HepG2 (cell line): ENCODE data around the gene ANKRD35. TPM values are rescaled to one million over a fixed set of nuclear protein-coding genes. Genes with fewer than 3 reads are reported as not detected.

ENCODE experiments used
- FOXA1 ChIP-seq, 2 experiments: fragments of 450-650 bp in 1 of 2; sonication (generic) in 1 of 2; formaldehyde crosslinking in 1 of 2; IDR thresholded peaks; 2 replicates each; pipeline versions ENCODE4 v1.4.0 to v1.6.1; 2016 to 2020; ENCODE audit warnings: missing genetic modification reagents in 1 of 2
- GLI4 ChIP-seq: sonication (generic); formaldehyde crosslinking; IDR thresholded peaks from 2 replicates; pipeline ENCODE4 v1.5.1; 2020; ENCODE audit warnings: missing genetic modification reagents, mild to moderate bottlenecking, moderate library complexity, borderline replicate concordance
- GTF3A ChIP-seq: sonication (generic); formaldehyde crosslinking; conservative IDR thresholded peaks from 2 replicates; pipeline ENCODE4 v1.4.0; 2020; ENCODE audit warnings: mild to moderate bottlenecking, missing genetic modification reagents
- KDM2A ChIP-seq: sonication (generic); formaldehyde crosslinking; IDR thresholded peaks from 2 replicates; pipeline ENCODE4 v1.4.0; 2020; ENCODE audit warnings: low read depth, missing genetic modification reagents, borderline replicate concordance
- MAFF ChIP-seq: IDR thresholded peaks from 2 replicates; pipeline ENCODE4 v1.6.1; 2011; ENCODE audit warnings: low read depth, low read length, improper control_type of control experiment
- NFIC ChIP-seq: IDR thresholded peaks from 2 replicates; pipeline ENCODE4 v1.6.1; 2012; ENCODE audit warnings: mild to moderate bottlenecking, low read length, inconsistent platforms
- PHF5A ChIP-seq: IDR thresholded peaks from one replicate; pipeline ENCODE4 v1.6.1; 2018; ENCODE audit warnings: low read depth, missing genetic modification reagents; ENCODE audit not compliant: unreplicated experiment
- RAD21 ChIP-seq: fragments of 450-650 bp; formaldehyde crosslinking; IDR thresholded peaks from 2 replicates; pipeline ENCODE4 v1.5.0; 2020; ENCODE audit warnings: mild to moderate bottlenecking
- ZFP36L1 ChIP-seq: sonication (generic); formaldehyde crosslinking; IDR thresholded peaks from 2 replicates; pipeline ENCODE4 v1.8.0; 2022; ENCODE audit warnings: mild to moderate bottlenecking, missing genetic modification reagents, moderate library complexity
- ZNF274 ChIP-seq: sonication (generic); formaldehyde crosslinking; IDR thresholded peaks from 2 replicates; pipeline ENCODE4 v1.5.1; 2020; ENCODE audit warnings: mild to moderate bottlenecking, missing genetic modification reagents
- ZNF570 ChIP-seq: sonication (generic); formaldehyde crosslinking; IDR thresholded peaks from 2 replicates; pipeline ENCODE4 v1.4.0; 2020; ENCODE audit warnings: mild to moderate bottlenecking, missing genetic modification reagents, borderline replicate concordance
- ZNF577 ChIP-seq: sonication (generic); formaldehyde crosslinking; IDR thresholded peaks from 2 replicates; pipeline ENCODE4 v1.4.0; 2020; ENCODE audit warnings: mild to moderate bottlenecking, low read depth, missing genetic modification reagents, borderline replicate concordance
- ZNF749 ChIP-seq: sonication (generic); formaldehyde crosslinking; IDR thresholded peaks from 2 replicates; pipeline ENCODE4 v1.8.0; 2022; ENCODE audit warnings: mild to moderate bottlenecking, missing genetic modification reagents, moderate library complexity, borderline replicate concordance
- polyA plus RNA-seq, 8 experiments: library from polyadenylated mRNA; depleted of rRNA in 3 of 8; stranded (reverse) in 7 of 8; unstranded in 1 of 8; fragments of >200 nt; fragmentation: Illumina TruSeq in 4 of 8; extraction: Trizol in 4 of 8; gene quantifications; 2 replicates each; pipeline versions ENCODE4 v1.2.1 to v1.2.3, GENCODE V29; 2011 to 2016; ENCODE audit warnings: low read depth in 4 of 8, missing spikeins in 1 of 8, mixed read lengths in 1 of 8; ENCODE audit not compliant: insufficient read depth in 1 of 8
- total RNA-seq, 5 experiments: library from RNA; depleted of rRNA; stranded (reverse); fragments of >200 nt; fragmentation: Illumina TruSeq; extraction: Trizol; gene quantifications; 2 replicates each; pipeline ENCODE4 v1.2.3, GENCODE V29; 2016; ENCODE audit warnings: low read depth in 1 of 5
- TF ChIP-seq, protein P1 (sequence below): sonication (generic); formaldehyde crosslinking; IDR thresholded peaks from 2 replicates; pipeline ENCODE4 v1.5.0; 2020; ENCODE audit warnings: mild to moderate bottlenecking, missing genetic modification reagents, borderline replicate concordance
- TF ChIP-seq, protein P2 (sequence below): IDR thresholded peaks from 2 replicates; pipeline ENCODE4 v1.6.1; 2012; ENCODE audit warnings: inconsistent platforms
- TF ChIP-seq, protein P3 (sequence below): IDR thresholded peaks from 2 replicates; pipeline ENCODE4 v1.6.1; 2016; ENCODE audit warnings: mild to moderate bottlenecking
- TF ChIP-seq, protein P4 (sequence below): sonication (generic); formaldehyde crosslinking; IDR thresholded peaks from 2 replicates; pipeline ENCODE4 v1.5.1; 2020; ENCODE audit warnings: mild to moderate bottlenecking, missing genetic modification reagents
- TF ChIP-seq, protein P5 (sequence below): sonication (generic); formaldehyde crosslinking; IDR thresholded peaks from 2 replicates; pipeline ENCODE4 v1.4.0; 2020; ENCODE audit warnings: missing genetic modification reagents

ANKRD35 gene
- total and polyA plus RNA-seq, 2 of the 13 experiments (the other 11 are each of a cell fraction or from before 2014, with no cell fraction given), result 0.02 TPM; not detected in 1

DNA sequence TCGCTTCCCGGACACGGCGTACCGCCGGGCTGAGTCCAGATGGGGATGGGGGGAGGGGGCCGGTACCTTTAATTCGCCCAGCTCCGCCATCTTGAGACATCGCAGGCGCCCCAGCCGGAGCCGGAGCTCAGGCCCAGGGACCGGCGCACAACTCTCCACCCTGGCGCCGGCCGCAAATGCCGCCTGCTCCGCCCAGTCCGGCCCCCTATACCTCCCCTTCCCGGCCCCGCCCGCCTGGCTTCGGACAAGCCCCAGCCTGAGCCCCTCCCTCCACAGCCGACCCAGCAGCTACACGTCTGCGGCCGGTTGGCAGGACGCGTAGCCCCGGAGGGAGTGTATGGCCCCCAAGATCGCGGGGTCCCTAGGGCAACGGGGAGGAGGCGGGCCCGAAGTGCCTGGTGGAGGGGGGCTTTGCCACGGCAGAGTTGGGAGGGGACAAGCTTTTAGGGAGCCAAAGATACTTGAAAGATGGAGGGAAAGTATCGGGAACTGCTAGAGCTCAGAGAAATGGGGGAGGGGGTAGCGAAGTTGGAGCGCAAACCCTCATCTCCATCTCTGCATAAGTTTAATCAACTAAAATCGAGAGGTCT, 26.7 kb downstream of the ANKRD35 start, which contains the start of gene PIAS3 (continued):
- TF ChIP-seq, protein P1, sequence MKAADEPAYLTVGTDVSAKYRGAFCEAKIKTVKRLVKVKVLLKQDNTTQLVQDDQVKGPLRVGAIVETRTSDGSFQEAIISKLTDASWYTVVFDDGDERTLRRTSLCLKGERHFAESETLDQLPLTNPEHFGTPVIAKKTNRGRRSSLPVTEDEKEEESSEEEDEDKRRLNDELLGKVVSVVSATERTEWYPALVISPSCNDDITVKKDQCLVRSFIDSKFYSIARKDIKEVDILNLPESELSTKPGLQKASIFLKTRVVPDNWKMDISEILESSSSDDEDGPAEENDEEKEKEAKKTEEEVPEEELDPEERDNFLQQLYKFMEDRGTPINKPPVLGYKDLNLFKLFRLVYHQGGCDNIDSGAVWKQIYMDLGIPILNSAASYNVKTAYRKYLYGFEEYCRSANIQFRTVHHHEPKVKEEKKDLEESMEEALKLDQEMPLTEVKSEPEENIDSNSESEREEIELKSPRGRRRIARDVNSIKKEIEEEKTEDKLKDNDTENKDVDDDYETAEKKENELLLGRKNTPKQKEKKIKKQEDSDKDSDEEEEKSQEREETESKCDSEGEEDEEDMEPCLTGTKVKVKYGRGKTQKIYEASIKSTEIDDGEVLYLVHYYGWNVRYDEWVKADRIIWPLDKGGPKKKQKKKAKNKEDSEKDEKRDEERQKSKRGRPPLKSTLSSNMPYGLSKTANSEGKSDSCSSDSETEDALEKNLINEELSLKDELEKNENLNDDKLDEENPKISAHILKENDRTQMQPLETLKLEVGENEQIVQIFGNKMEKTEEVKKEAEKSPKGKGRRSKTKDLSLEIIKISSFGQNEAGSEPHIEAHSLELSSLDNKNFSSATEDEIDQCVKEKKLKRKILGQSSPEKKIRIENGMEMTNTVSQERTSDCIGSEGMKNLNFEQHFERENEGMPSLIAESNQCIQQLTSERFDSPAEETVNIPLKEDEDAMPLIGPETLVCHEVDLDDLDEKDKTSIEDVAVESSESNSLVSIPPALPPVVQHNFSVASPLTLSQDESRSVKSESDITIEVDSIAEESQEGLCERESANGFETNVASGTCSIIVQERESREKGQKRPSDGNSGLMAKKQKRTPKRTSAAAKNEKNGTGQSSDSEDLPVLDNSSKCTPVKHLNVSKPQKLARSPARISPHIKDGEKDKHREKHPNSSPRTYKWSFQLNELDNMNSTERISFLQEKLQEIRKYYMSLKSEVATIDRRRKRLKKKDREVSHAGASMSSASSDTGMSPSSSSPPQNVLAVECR, result peak; percentile 76
- TF ChIP-seq, protein P2, sequence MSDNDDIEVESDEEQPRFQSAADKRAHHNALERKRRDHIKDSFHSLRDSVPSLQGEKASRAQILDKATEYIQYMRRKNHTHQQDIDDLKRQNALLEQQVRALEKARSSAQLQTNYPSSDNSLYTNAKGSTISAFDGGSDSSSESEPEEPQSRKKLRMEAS, result peak; percentile 41; the same call in 1 of the 2 replicates
- TF ChIP-seq GTF3A (CRISPR knock-in tag) (no peak), ZNF570 (CRISPR knock-in tag) (no peak), ZFP36L1 (peak; percentile 59; the same call in 1 of the 2 replicates), FOXA1 (IDR thresholded peaks at IDR 0.05) (no peak), FOXA1 (CRISPR knock-in tag; IDR thresholded peaks at IDR 0.05) (no peak), PHF5A (CRISPR knock-in tag) (no peak), GLI4 (CRISPR knock-in tag) (no peak), NFIC (no peak), ZNF749 (CRISPR knock-in tag) (no peak), ZNF274 (CRISPR knock-in tag) (peak; percentile 31; the same call in 1 of the 2 replicates), ZNF577 (CRISPR knock-in tag) (no peak), MAFF (no peak), RAD21 (CRISPR knock-in tag) (peak; percentile 17; the same call in 1 of the 2 replicates), KDM2A (CRISPR knock-in tag) (0 out of 2 replicates have a peak, but pooled peaks have one; percentile 20)
- TF ChIP-seq, protein P3, sequence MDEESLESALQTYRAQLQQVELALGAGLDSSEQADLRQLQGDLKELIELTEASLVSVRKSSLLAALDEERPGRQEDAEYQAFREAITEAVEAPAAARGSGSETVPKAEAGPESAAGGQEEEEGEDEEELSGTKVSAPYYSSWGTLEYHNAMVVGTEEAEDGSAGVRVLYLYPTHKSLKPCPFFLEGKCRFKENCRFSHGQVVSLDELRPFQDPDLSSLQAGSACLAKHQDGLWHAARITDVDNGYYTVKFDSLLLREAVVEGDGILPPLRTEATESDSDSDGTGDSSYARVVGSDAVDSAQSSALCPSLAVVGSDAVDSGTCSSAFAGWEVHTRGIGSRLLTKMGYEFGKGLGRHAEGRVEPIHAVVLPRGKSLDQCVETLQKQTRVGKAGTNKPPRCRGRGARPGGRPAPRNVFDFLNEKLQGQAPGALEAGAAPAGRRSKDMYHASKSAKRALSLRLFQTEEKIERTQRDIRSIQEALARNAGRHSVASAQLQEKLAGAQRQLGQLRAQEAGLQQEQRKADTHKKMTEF (CRISPR knock-in tag), result peak; percentile 51; the same call in 1 of the 2 replicates
- TF ChIP-seq, protein P4, sequence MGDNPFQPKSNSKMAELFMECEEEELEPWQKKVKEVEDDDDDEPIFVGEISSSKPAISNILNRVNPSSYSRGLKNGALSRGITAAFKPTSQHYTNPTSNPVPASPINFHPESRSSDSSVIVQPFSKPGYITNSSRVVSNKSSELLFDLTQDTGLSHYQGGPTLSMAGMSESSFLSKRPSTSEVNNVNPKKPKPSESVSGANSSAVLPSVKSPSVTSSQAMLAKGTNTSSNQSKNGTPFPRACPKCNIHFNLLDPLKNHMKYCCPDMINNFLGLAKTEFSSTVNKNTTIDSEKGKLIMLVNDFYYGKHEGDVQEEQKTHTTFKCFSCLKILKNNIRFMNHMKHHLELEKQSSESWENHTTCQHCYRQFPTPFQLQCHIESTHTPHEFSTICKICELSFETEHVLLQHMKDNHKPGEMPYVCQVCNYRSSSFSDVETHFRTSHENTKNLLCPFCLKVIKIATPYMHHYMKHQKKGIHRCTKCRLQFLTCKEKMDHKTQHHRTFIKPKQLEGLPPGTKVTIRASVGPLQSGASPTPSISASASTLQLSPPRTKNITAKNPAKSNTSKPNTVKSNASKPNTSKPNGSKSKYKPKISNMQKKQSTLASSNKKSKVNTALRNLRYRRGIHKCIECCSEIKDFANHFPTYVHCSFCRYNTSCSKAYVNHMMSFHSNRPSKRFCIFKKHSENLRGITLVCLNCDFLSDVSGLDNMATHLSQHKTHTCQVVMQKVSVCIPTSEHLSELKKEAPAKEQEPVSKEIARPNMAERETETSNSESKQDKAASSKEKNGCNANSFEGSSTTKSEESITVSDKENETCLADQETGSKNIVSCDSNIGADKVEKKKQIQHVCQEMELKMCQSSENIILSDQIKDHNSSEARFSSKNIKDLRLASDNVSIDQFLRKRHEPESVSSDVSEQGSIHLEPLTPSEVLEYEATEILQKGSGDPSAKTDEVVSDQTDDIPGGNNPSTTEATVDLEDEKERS (CRISPR knock-in tag), result peak; percentile 55; the same call in 1 of the 2 replicates
- TF ChIP-seq, protein P5, sequence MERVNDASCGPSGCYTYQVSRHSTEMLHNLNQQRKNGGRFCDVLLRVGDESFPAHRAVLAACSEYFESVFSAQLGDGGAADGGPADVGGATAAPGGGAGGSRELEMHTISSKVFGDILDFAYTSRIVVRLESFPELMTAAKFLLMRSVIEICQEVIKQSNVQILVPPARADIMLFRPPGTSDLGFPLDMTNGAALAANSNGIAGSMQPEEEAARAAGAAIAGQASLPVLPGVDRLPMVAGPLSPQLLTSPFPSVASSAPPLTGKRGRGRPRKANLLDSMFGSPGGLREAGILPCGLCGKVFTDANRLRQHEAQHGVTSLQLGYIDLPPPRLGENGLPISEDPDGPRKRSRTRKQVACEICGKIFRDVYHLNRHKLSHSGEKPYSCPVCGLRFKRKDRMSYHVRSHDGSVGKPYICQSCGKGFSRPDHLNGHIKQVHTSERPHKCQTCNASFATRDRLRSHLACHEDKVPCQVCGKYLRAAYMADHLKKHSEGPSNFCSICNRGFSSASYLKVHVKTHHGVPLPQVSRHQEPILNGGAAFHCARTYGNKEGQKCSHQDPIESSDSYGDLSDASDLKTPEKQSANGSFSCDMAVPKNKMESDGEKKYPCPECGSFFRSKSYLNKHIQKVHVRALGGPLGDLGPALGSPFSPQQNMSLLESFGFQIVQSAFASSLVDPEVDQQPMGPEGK, result peak; percentile 96
